NCI-H2081 treated with DMSO at 0.1 percent for 48 hours (cell line): Measurements from ENCODE around the gene FRMD4A.
"Not testable (repeated sequence)": the region's sequence is repeated elsewhere in the genome, so short reads cannot be mapped to it uniquely, and the experiment has no call there.

Experiments
- DNase-seq: peaks from one replicate; lab custom pipeline; 2025; lab: John Stamatoyannopoulos, UW

The FRMD4A gene

DNA sequence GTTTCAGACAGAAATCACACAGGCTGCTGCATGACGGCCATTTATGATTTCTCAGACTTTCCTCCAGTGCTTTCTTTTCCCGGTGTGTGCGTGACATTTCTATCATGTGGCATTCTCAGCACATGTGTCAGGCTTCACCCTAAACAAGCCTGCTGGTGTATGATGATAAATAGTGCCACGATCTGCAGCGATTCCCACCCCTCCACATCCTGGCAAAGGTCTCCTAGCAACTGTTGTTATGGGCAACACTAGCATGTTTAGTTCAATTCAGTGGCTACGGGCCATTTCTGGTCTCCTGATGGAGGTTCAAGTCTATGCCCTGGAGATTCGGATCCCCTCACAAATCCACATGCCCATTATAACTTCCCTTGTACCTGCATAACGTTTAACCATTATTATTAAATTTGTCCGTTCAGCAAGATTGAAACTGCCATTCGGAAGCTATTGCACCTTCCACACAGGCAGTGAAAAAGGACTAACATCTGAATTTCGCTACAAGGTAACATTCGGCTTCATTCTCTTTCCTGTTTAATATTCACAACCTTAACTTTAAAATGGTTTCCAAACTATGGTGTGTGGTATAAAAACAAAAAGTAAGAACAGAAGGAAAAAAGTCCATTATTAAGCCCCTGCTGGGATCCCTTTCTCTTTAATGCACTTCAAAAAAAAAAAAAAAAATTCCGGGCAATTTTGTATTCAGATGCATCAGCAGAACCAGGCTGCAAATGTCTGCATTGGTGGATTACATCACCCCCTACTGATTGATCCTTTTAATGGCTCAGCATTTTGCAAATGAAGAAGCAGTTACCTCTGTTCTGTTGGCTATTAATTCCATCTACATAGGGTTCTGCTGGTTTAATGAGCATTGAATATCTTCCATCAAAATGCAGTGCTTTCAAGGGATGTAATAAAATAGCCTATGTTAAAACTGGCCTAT is 90.2 kb downstream of the FRMD4A start:
- no peak for DNase-seq

- DNase-seq = not testable (repeated sequence)
Measured at GRCh38 chr10:14238659-14239058, 92.1 kb downstream of the FRMD4A start.

- no peak for DNase-seq
Measured at GRCh38 chr10:14236341-14236740, 94.4 kb downstream of the FRMD4A start.

DNA sequence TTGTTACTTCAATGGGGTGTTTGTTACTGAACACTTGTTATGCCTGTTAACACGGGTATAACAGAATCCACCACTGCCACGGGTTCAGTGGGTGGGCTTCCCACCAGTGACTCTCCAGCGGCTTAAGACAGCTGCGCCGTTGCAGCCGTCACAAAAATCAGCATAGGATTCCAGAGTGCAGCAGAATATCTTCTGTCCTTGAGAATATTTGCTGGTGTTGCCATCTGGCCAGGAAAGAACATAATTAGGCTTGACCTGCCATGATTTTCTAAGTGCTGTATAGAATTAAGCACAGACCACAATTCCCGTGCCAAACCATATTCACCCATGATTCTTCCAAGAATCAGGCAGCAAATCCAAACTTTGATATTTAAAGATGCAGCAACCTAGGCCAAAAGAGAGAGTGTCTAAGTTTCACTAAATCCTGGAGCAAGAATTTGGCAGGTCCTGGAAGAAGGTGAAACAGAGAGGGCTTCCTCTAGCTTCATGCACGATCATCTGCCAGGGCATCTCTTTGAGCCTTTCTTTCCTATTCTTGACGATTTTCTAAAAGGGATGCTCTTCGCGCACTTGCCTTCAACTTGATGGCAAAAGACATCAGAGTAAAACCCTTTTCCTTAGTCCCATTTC is 95.0 kb downstream of the FRMD4A start:
- DNase-seq = no peak

- no peak for DNase-seq
Measured at GRCh38 chr10:14233566-14233965, 97.2 kb downstream of the FRMD4A start.

DNA sequence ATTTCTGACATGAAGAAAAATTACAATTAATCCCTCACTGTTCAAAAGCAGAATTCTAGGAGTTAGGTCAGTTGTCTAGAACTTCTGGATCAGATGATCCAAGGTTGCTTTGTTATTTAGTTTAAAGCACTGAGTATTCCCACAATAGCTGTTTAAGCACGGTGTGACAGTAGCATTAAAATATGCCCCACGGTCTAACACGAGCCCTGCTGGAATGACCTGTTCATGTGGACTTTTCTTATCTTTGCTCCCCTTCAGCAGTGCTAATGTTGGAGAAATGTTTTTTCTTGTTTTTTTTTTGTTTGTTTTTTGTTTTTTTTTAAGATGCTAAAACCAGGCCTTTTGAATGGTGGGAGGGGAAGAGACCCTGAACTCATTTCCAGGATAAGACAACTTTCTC is 101.9 kb downstream of the FRMD4A start:
- not testable (repeated sequence) for DNase-seq

- no peak for DNase-seq
Measured at GRCh38 chr10:14225379-14225778, 105.3 kb downstream of the FRMD4A start.

GRCh38 chr10:14220026-14220425 is 110.7 kb downstream of the FRMD4A start:
- no peak for DNase-seq

- DNase-seq = no peak
Measured at GRCh38 chr10:14219411-14219810, 111.3 kb downstream of the FRMD4A start.

GRCh38 chr10:14215641-14216040 is 115.1 kb downstream of the FRMD4A start:
- no peak for DNase-seq

- DNase-seq = not testable (repeated sequence)
Measured at GRCh38 chr10:14213703-14214102, 117.0 kb downstream of the FRMD4A start.

- DNase-seq = no peak
Measured at GRCh38 chr10:14211610-14212009, 119.1 kb downstream of the FRMD4A start.

DNA sequence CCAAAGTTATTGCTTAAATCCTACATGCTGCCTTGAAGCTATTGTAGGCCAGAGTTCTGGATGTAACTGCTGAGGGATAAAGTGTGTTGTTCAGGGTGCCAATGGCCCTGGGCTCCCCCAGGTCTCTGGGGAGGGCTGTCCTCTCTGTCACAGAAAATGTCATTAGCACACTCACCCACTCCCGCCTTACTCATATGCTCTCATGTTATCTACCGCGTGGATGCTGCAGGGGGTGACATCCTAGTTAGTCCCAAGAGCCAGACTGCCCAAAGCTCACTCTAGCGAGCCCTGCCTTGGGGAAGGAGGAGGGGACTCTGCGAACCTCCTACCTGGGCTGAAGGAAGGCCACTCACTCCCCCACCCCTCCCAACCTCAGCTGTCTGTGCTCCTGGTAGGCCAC is 122.5 kb downstream of the FRMD4A start:
- no peak for DNase-seq

GRCh38 chr10:14205233-14205632 is 125.5 kb downstream of the FRMD4A start:
- no peak for DNase-seq

GRCh38 chr10:14200698-14201544 is 129.8 kb downstream of the FRMD4A start:
- DNase-seq = no peak

DNA sequence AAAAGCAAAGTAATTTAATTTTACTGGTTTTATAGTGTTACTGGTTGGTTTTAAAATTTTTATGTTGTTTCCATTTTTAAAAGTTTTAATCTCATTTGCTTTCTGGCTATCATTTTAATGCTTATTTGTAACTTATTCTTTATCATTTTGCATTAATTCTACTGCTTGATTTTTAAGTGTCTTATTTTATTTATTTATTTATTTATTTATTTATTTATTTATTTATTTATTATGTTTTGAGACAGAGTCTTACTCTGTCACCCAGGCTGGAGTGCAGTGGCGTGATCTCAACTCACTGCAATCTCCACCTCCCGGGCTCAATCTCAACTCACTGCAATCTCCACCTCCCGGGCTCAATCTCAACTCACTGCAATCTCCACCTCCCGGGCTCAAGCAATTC is 131.6 kb downstream of the FRMD4A start:
- not testable (repeated sequence) for DNase-seq

DNA sequence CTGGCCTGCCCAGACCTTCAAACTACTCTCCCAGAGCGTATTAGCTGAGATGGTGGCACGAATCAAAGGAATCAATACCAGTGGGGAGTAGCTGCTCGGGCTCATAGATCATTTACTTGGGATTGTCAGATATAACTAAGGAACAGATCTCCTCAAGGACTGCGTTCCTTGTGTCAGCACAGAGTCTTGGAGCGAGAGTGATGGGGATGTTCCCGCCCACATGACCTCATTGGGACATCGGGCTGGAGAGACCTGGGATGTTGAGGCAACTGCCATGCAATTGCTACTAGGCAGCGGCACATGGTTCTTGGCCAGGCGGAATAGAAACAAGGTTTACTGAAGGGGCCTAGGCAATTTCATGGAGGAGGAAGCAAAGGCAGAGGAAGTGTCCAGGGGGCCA is 132.6 kb downstream of the FRMD4A start:
- no peak for DNase-seq

DNA sequence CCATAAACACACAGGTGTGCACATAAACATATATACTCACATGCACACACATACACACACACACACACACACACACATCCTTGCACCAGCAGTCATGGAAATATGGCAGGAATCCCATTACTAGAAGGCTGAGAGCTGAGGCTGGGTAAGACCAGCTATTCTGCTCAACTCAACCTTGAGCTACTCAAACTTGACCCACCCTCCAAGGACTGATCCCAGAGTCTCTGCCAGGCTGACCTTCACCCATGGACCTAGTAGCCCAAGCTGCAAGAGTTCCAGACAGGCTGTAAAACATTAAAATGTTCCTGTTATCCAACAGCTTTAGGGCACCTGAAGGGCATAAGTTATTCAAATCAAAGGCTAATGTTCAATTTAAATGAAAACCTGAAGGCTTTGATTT is 134.6 kb downstream of the FRMD4A start:
- no peak for DNase-seq

DNA sequence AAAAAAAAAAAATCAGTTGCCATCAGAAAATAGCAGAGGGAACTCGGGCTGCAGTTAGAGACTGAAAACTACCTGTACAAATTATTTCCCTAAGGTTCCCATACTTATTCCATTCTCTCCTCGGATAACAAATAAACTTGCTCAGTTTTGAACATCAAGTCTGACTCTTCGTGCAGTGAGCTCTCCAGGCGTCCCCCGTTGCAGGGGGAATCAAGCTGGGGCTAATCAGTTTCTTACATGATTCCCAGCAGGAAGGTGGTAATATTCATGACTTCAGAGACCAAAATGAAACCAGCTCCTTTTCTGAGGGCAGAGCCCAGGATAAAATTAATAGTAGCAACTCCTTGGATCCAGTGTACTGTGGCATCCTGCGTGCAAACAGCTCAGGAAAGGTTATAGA is 135.3 kb downstream of the FRMD4A start:
- no peak for DNase-seq

DNA sequence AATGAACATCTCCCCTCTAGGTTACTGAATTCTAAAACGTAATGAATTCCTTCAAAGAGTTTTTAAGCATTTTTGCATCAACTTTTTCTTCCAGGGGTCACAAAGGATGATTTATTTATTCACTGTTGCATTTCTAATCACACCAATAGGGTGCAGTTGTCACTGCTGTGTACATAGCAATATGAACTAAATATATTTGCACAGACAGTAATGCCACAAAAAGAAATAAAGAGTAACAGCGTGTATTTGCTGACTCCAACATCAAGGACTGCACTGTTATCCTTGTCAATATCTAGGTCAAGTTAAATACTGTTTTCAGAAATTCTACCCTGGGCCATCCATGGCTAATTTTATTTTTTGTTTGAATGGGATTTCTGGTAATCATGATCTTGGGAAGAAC is 138.0 kb downstream of the FRMD4A start:
- DNase-seq = no peak

DNA sequence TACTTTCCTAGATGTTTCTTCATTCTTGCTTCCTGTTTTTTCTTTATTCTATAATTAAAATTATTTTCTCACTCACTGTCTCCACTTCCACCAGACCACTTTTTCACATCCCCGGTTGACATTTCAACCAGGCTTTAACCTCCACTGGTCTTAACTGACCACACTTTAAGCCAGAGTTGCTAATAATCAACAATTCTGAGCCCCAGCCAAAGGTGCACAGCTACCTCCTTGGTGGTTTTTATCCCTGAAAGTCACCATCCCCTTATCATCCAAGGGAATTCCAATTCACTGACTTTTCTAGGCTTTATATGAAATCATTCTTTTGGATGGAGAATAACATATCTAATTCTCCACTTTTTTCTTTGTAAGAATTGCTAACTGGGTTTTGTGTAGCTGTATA is 138.9 kb downstream of the FRMD4A start:
- DNase-seq = no peak

DNA sequence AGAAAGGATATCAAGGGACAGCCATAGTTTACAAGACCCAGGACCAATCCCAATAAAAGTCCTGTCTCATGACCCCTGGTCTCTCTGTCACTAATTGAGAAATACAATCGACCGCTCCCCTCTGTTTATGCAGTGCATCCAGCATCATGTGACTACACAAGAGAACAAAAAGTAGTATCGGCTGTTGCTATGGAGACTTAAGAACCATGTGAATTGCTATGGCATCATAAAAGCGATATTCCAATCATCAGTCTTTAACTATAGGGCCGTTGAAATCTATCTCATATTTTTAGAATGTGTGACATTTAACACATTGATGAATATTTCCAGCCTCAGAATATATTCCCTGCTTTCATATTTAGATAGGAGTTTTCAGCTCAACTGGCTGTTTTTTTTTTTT is 139.3 kb downstream of the FRMD4A start:
- DNase-seq = no peak

GRCh38 chr10:14190702-14191101 is 140.0 kb downstream of the FRMD4A start:
- DNase-seq = no peak
